ENCODE data around the gene ST6GALNAC6. TPM values are rescaled to one million over a fixed set of nuclear protein-coding genes. Genes with fewer than 3 reads are reported as not detected.

Gene ST6GALNAC6
- total RNA-seq, 2 donors from 2014 or later: 46.4 to 95.1 TPM

DNA sequence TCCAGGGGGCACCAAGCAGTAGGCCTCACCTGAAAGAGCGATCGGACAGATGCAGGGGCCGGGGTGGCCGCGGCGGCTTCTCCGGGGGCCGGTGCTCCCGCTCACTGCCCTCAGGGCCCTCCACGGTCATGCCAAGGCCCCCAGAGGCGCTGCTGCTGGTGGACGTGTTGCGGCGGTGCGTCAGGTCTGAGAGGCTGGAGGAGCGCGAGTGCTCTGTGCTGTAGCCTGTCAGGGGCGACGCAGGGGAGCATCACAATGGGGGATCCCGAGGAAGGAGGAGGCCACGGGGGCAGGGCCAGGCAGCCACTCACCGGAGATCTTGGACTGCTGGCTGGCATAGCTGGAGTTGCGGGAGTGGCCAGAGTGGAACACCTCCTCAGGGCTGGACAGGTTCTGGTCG, 45.9 kb upstream of the ST6GALNAC6 start:
- H3K4me1 ChIP-seq (replicated peaks): no peaks in the 10 kb centered on the region
- no peak for DNase-seq (ENCODE audit: low spot score)
- intact Hi-C loops (cut with DNase I): no loop called here
- H3K4me3 ChIP-seq: no peak overlapping the region
- TF ChIP-seq POLR2AphosphoS5 (IDR thresholded peaks at IDR 0.05) (no peak), CTCF (IDR thresholded peaks at IDR 0.05) (no peak), POLR2A (IDR thresholded peaks at IDR 0.05) (no peak)
- H3K9me3 ChIP-seq: no peaks in the 10 kb centered on the region
- H3K27me3 ChIP-seq (replicated peaks; ENCODE audit: insufficient read depth): no peaks in the 10 kb centered on the region
- H3K36me3 ChIP-seq: peaks cover 8 to 20% of the 10 kb centered on the region in 2 donors
- 85% methylated on average over 24 of the region's 24 CpGs for WGBS
- H3K27ac ChIP-seq: no peak overlapping the region

DNA sequence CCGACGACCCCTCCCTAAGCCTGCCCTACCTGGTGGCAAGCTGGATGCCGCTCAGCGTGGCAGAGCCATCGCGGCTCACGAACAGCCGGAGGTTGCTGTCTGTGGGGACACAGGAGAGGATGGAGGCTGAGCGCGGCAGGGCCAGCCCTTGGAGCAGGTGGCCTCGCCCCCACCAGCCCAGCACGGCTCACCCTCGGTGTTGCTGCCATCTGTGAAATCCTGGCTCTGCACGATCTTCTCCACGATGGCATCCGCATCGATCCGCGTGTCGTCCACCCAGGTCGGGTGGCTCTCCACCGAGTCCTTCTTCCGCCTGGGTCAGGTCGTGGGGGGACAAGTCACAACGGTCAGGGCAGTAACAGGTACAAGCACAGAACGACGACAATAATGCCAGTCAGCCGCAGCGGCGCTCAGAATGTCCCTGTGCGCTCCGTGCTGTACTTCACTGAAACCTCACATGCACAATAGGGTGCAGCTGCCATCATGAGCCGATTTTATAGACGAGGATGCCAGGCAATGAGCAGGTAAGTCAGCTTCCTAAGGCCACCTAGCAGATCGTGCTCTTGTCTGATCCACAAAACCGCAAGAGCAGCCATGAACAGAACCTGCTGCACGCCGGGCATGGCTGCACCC, 45.3 kb upstream of the ST6GALNAC6 start:
- H3K36me3 ChIP-seq: peaks cover 8 to 20% of the 10 kb centered on the region in 2 donors
- intact Hi-C loops (cut with DNase I): loop anchor here (1.0 to 5.0 kb wide), 3 partner anchors 38 to 178 kb away; partner anchors contain the start of gene EEIG1
- DNase-seq (ENCODE audit: low spot score): no peak
- 89% methylated on average over 38 of the region's 38 CpGs for whole genome bisulfite sequencing
- H3K27me3 ChIP-seq (replicated peaks; ENCODE audit: insufficient read depth): no peaks in the 10 kb centered on the region
- no peak overlapping the region for H3K4me3 ChIP-seq
- H3K9me3 ChIP-seq: no peaks in the 10 kb centered on the region
- no peak overlapping the region for H3K27ac ChIP-seq
- no peaks in the 10 kb centered on the region for H3K4me1 ChIP-seq (replicated peaks)
- TF ChIP-seq POLR2AphosphoS5 (IDR thresholded peaks at IDR 0.05): no peak
- no peak for TF ChIP-seq POLR2A (IDR thresholded peaks at IDR 0.05)
- TF ChIP-seq CTCF (IDR thresholded peaks at IDR 0.05): no peak

DNA sequence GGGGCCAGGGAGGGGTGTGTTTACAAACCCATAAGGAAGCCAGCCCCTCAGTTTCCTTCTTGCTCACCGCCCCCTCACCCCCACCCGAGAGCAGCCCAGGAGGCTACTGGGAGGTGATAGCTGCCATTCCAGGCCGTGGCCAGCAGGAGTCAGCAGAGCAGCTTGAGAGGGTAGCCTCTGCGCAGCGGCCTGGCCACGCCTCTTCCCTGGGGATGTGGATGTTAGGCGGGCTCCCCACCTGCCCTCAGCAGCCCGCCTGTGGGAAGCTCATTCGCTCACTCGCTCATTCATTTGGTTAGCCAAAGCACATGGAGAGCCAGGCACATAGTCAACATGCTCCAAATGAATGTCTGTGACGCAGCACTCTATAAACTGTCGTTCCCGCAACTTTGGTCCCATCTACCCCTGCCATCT, 44.3 kb upstream of the ST6GALNAC6 start:
- Histone ChIP-seq H3K27ac (no peak overlapping the region), H3K27me3 (replicated peaks; ENCODE audit: insufficient read depth) (no peaks in the 10 kb centered on the region), H3K4me1 (replicated peaks) (no peaks in the 10 kb centered on the region), H3K4me3 (no peak overlapping the region), H3K36me3 (peaks cover 8 to 20% of the 10 kb centered on the region in 2 donors), H3K9me3 (no peaks in the 10 kb centered on the region)
- WGBS: 20% methylated on average over 13 of the region's 13 CpGs
- no peak for TF ChIP-seq POLR2A (IDR thresholded peaks at IDR 0.05)
- peak; percentile 59 for TF ChIP-seq POLR2AphosphoS5 (IDR thresholded peaks at IDR 0.05)
- peak; percentile 61 to 98 (median 92) for TF ChIP-seq CTCF (IDR thresholded peaks at IDR 0.05)
- intact Hi-C loops (cut with DNase I): loop anchor here (1.0 to 5.0 kb wide), 3 partner anchors 39 to 179 kb away; partner anchors contain the start of gene EEIG1
- DNase-seq (ENCODE audit: low spot score): peak; percentile 78

- Histone ChIP-seq H3K9me3 (no peaks in the 10 kb centered on the region), H3K4me3 (no peak overlapping the region), H3K27me3 (replicated peaks; ENCODE audit: insufficient read depth) (no peaks in the 10 kb centered on the region), H3K36me3 (peaks cover 8 to 20% of the 10 kb centered on the region in 2 donors), H3K4me1 (replicated peaks) (no peaks in the 10 kb centered on the region), H3K27ac (no peak overlapping the region)
- no peak for DNase-seq (ENCODE audit: low spot score)
- TF ChIP-seq POLR2A (IDR thresholded peaks at IDR 0.05): no peak
- TF ChIP-seq POLR2AphosphoS5 (IDR thresholded peaks at IDR 0.05): no peak
- TF ChIP-seq CTCF (IDR thresholded peaks at IDR 0.05): no peak
- intact Hi-C loops (cut with DNase I): loop anchor here (5.0 kb wide), 2 partner anchors 39 to 179 kb away; partner anchors contain the start of gene EEIG1
- WGBS: 87% methylated on average over 14 of the region's 14 CpGs
These were observed 43.7 kb upstream of the ST6GALNAC6 start for GRCh38 chr9:127943011-127943662.
